Measurements from ENCODE around the gene GRIK4.

DNA sequence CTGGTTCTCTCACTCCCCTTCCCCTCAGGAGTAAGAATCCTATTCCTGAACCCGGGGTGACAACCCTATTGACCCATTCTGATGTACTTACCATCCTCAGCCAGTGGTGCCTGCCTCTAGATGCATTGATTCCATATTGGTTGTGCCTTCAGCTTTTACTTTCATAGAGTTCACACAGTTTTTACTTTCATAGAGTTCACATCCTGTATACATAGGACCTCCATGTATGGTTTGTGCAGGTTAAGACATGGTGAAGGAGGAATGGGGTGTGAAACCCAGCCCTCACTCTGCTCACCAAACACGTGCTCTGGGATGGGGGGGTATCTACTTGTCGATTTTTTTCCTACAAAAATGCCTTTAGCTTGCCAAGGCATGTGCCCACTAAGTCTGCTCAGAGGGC lies 406.7 kb downstream of the GRIK4 start:
- TF ChIP-seq ZNF274 (IDR thresholded peaks at IDR 0.05; ENCODE audit: low read depth, low read length) (no peak), YY1 (IDR thresholded peaks at IDR 0.05; ENCODE audit: insufficient read depth, insufficient read length) (no peak)

Data from NT2/D1 (cell line).